HG03175 (cell line): ENCODE measurements around the gene LRRC45.
"Not testable (repeated sequence)": the region's sequence is repeated elsewhere in the genome, so short reads cannot be mapped to it uniquely, and the experiment has no call there.

Experiments
- ATAC-seq: cut with Tn5 transposase; IDR thresholded peaks from one replicate; pipeline ENCODE4 v1.9.1; 2021; ENCODE audit warnings: mild to moderate bottlenecking, moderate library complexity; ENCODE audit not compliant: unreplicated experiment

Gene LRRC45

DNA sequence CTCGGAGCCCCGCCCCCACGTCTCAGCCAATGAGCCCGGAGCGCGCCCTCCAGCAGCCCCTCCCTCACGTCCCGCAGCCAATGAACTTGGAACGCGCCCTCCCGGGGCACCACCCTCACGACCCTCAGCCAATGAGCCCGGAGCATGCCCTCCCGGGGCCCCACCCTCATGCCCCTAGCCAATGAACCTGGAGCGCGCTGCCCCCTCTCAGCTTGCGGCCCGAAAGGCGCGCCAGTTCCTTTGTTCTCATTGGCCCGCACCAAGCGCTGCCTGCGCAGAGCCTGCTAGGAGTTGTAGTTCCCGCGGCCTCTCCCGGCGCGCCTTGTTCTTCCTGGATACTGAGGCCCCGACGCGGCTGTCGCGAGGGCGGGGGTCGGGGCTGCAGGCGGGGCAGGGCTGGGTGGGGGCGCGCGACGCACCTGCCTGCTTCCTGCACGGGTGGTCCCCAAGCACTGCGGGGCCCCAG is at the start of gene LRRC45:
TSS of gene LRRC45 (plus strand) at position 325 of the 466 bp plus-strand sequence. CDS start 339 bp downstream, outside the sequence.
- ATAC-seq: peak; percentile 91

DNA sequence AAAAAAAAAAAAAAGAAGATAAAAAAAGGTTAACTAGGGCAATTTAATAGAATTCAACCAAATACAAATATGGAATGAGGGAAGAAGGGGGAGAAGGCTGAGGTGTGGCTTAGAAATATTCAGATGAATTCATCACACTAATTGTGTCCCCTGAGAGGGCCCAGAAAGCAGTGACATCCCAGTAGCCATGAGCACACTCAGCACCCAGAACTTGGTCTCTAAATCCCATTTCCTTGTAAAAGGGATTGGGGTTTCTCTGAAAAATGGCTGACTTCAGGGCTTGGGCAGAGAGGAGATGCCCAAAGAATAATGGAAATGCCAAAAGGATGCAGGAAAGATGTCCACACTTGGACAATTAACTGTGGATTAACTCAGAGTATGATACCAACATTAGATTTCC is 49.7 kb upstream of the LRRC45 start:
- ATAC-seq: no peak

DNA sequence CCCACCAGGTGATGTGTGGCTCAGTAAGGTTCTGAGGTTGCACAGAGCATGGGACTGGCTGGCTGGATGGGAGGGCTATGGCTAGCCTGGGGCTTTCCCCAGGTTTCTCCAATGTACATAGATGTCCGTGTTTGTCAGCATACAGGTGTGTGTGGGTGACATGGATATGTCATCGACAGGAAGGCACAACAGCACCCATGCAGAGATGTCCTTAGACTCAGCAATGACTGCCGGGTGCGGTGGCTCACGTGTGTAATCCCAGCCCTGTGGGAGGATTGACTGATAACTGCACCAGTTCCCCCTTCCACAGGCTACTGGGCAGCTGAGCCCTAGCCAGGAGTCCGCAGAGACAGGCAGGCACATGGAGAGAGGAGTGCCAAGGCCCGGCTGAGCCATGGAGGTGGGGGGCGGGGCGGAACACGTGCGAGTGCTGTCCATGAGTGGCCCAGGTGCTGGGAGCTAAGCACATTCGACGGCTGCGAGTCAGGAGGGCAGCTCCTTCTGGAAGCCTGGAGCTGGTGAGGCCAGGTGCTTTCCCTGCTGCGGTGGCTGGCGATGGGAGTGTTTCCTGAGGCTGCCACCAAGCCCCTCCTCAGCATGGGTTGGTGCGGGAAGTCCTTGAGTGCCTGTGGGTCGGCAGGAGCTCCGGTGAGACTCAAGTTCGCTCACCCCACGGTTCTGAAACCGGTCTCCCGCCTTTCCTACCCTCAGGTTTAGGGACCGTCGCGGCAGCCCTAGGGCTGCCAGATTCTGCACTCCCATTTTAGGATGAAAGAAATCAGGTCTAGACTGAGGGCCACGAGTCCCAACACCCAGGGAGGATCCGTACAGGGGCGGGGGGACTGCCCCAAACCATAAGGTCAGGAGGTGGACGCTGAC is 46.5 kb upstream of the LRRC45 start:
- ATAC-seq: peak; percentile 11

DNA sequence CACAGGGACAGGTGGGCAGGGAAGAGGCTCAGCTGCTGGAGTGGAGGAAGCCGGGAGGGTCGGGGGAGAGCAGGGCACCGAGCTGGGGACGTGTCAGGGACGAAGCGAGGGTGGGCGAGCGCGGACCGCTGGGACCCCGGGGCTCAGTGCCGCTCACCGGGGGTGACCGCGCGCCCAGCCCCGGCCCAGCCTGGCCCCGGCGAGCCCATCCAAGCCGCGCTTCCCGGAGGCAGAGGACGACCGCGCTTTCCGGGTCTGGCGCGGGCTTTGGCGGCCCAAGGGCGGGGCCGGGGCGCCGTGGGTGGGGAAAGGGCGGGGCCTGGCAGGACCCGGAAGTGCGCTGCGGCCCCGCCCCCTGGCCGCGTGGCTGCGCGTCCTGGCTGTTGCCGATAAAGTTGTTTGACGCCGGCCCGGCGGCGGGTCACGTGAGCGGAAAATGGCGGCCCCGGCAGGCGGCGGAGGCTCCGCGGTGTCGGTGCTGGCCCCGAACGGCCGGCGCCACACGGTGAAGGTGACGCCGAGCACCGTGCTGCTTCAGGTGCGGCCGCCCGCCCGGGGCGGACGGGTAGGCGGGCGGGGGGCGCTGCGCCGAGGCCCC is 45.8 kb upstream of the LRRC45 start, which contains the start of gene ASPSCR1:
TSS of gene ASPSCR1 (plus strand) at position 419 of the 598 bp plus-strand sequence. CDS start at position 437, 18 bp downstream.
- peak; percentile 75 for ATAC-seq

DNA sequence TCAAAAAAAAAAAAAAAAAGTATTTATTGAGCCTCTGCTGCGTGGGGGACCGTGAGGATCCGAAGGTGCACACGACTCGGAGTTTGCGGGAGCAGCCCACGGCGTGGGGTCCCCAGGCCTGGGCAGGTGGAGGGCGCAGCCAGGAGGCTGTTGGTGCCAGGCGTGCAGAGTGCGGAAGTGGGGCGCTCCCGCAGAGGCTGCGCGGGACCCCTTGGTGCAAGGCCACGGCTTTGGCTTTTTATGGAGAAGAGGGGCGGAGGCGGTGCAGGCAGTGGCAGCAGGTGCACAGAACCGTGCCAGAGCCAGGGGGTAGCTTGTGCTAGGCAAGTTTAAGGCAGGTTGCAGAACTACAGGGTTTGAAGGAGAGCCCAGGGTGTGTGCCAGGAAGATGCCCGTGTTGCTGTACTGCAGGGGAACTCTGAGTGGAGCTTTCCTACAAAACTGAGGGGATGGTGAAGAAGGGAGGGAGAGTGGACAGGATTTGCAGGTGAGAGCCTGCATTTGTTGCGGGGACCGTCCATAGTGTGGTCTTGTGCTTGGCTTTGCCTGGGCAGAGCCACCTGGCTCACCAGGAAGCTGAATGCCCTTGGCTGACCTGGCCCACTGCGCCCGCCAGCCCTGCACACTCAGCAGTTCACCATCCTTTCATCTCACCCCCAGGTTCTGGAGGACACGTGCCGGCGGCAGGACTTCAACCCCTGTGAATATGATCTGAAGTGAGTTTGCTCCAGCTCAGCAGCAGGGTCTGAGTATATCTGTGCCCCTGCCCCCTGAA is 44.4 kb upstream of the LRRC45 start:
- no peak for ATAC-seq

DNA sequence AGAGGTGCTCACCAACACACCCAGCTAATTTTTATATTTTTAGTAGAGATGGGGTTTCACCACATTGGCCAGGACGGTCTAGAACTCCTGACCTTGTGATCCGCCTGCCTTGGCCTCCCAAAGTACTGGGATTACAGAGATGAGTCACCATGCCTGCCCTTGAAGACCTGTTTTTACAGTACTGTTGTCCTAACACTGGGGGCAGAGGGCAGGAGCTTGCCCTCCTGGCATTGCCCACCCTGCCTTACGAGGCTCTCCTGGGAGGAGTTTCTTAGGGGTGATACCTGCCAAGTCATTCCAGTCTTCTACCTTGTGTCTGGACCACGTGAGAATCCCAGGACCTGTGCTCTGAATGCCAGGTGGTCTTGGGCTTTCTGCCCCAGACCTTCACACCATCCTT is 43.0 kb upstream of the LRRC45 start:
- no peak for ATAC-seq

DNA sequence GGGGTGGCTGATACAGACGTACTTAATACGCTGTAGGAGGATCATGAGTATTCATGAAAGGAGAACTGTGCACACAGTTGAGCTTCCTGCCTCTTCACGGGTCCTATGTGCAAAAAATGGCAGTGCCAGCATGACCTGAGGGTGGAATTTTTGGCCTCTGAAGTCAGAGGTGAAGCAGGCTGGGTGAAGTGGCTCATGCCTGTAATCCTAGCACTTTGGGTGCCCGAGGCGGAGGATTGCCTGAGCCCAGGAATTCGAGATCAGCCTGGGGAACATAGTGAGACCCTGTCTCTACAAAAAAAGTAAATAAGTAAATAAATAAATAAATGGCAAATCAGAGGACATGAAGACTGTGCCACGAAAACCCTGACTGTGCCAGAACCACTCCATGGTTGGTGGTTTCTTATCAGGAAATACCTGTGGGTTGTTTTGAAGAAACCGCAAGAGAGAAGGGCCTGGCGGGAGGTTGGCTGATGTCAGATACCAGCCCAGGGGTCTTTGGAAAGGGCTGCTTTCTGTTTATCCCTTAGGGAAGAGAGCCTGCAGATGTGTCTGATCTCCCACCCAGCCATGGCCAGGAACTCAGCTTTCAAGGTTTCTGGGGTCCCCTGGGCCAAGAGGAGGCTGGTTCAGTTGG is 42.3 kb upstream of the LRRC45 start:
- ATAC-seq: no peak

DNA sequence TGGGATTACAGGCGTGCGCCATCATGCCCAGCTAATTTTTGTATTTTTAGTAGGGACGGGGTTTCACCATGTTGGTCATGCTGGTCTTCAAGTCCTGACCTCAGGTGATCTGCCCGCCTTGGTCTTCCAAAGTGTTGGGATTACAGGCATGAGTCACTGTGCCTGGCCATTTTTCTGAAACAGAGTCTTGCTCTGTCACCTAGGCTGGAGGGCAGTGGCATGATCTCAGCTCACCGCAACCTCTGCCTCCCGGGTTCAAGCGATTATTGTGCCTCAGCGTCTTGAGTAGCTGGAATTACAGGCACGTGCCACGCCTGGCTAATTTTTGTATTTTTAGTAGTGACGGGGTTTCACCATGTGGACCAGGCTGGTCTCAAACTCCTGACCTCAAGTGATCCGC is 41.6 kb upstream of the LRRC45 start:
- ATAC-seq: not testable (repeated sequence)

DNA sequence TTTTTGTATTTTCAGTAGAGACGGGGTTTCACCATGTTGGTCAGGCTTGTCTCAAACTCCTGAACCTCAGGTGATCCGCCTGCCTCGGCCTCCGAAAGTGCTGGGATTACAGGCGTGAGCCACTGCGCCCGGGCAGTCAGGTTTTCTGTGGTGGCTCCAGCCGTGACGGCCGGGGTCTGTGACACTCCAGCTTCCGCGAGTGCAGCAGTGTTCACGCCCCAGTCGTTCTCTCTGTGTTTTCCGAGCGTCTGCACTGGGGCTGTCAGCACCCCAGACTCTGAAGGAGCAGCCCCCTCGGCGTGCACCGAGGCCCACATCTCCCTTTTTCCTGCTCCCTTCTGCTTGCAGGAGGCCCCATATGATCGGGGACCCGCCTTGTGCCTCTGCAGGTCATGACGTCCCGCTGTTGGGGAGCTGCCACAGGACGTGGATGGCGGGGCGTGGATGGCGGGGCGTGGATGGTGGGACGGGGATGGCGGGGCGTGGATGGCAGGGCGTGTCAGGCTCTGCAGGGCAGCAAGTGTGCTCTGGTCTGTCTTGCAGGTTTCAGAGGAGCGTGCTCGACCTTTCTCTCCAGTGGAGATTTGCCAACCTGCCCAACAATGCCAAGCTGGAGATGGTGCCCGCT is 40.0 kb upstream of the LRRC45 start:
- ATAC-seq: no peak

DNA sequence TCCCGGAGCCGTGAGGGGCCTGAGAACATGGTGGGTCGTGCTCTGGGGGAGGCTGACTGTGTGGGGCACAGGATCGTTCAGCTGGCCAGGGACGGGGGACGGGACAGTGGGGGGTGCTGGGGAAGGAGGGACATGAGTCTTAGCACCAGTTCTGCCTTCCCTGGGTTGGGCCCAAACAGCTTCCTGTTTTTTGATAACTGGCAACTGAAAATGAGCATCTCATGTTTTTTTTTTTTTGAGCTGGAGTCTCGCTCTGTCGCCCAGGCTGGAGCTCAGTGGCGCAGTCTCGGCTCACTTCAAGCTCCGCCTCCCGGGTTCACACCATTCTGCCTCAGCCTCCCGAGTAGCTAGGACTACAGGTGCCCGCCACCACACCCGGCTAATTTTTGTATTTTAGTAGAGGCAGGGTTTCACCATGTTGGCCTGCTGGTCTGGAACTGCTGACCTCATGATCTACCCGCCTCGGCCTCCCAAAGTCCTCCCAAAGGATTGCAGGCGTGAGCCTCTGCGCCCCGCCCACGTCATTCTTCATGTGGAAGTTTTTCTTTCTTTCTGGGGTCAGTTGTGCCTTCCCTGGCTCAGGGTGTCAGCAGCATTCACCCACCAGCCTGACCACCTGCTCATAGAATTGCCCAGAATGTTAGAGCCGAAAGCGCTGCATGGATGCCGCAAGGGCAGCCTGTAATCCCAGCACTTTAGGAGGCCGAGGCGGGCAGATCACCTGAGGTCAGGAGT is 39.3 kb upstream of the LRRC45 start:
- ATAC-seq: no peak

DNA sequence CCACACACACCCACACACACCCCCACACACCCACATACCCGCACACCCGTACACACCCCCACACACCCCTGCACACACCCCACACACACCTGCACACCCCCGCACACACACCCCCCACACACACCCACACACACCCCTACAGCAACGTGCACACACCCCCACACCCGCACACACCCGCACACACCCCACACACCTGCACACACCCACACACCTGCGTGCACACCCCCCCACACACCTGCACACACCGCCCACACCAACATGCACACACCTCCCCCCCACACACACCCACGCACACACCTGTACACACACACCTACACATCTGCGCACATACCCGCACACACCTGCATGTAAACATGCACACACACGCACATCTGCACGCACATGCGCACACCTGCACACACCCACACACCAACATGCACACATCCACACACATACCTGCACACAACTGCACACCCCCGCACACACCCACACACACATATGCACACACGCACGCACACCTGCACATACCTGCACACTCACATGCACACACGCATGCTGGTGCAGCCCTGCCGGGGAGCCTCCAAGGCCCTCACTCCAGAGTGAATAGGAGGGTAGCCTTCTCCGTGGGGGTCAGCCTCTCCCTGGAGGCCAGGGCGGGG is 38.2 kb upstream of the LRRC45 start:
- ATAC-seq: no peak

DNA sequence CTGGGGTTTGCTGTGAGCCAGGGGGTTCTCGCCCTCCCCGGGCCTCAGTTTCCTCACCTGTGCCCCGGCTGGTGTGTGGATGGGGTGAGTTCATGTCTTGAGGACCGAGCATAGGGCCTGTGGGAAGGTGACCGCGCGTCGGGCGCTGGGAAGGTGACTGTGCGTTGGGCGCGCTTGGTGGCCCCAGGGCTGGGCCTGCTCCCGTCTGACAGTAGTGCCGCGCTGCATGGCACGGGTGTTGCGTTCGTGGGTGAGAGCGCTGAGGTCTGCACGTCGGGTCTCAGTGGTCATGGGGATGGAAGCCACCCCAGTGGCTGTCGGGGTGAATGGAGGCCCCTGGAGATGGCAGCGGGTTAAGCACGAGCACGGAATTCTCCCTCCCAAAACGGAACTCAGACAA is 36.5 kb upstream of the LRRC45 start:
- ATAC-seq: no peak

DNA sequence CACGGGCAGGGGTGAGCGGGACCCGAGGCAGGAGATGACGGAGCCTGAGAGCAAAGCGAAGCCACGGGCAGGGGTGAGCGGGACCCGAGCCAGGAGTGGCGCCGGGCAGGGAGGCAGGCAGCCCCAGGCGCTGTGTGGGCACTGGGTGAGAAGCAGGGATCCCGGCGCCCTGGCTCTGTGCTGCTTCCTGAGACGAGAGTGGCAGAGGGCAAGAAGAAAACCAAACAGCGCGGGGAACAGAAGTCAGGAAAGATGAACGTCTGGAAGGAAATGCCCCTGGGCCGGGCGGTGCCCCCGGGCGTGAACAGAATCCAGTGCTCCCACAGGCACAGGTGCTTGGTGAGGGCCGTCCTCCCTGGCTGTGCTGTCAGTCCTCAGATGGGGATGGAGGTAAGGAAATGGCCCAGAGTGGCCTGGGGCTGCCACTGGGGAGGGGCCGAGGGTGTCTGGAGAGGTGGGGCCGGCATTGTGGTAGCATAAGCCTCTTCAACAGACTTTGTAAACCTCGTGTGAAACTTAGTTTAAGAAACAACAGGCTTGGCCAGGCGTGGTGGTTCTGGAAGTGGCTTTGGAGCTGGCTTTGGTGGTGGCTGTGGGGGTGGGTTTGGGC is 35.8 kb upstream of the LRRC45 start:
- no peak for ATAC-seq

DNA sequence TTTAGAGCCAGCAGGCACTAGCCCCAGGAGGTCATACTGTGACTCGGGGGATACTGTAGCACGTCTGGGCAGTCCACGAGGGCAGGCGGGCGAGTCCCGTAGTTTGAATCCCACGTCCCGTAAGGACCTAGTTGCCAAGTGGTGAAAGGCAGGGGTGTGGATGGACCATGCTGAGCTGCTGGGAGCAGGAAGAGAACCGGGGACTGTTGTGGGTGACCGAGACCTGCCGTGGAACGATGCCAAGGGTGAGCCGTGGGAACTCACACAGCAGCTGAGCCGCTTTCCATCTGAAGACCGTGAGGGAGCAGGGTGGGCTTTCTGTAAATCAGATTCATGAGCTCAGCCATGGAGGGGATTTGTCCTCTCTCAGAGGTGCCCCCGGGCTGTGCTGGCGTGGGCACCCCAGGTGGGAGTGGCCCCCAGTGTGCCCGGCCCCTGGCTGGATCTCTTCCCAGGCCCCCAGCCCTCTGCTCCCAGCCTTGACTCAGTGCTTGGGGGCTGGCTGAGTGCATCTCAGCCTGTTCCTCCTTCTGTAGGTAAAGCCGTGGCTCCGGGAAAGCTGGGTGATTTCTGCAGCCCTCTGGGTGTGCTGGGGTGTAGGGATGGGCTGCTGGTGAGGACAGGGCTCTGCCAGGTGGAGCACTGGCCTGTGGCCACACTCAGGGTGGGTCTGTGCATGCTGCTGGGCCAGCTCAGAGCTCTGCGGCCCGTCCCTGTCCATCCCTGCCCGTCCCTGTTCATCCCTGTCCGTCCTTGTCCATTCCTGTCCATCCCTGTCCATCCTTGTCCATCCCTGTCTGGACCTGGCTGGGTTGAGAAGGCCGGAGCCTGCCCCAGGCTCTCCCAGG is 32.0 kb upstream of the LRRC45 start:
- no peak for ATAC-seq

DNA sequence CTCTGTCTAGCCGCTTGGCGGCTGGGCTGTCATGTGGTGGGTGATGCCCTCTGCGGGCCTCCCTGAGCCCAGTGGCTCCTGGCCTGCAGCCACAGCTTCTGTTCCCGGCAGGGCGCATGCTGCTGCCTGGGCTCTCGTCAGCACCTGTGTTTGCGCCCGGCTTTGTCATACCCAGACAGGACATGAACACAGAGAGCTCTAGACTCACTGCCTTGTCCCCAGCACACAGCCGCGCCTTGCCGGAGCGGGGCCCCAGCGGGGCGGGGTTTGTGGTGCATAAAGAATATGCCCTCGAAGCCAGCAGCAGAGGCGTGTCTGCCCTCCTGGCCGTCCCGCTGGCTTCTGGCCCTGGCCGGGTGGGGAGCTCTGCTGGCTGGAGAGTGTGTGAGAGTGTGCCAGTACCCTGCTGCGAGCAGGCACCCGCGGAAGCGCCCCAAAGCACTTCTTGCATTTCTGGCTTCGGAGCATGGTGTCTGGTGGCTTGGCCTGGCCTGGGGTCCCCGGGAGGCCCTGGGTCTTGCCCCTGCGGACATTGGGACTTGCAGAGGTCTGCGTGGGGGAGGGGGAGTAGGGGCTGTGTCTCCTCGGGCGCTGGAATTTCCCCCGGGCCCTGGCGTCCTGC is 31.3 kb upstream of the LRRC45 start:
- ATAC-seq: no peak

DNA sequence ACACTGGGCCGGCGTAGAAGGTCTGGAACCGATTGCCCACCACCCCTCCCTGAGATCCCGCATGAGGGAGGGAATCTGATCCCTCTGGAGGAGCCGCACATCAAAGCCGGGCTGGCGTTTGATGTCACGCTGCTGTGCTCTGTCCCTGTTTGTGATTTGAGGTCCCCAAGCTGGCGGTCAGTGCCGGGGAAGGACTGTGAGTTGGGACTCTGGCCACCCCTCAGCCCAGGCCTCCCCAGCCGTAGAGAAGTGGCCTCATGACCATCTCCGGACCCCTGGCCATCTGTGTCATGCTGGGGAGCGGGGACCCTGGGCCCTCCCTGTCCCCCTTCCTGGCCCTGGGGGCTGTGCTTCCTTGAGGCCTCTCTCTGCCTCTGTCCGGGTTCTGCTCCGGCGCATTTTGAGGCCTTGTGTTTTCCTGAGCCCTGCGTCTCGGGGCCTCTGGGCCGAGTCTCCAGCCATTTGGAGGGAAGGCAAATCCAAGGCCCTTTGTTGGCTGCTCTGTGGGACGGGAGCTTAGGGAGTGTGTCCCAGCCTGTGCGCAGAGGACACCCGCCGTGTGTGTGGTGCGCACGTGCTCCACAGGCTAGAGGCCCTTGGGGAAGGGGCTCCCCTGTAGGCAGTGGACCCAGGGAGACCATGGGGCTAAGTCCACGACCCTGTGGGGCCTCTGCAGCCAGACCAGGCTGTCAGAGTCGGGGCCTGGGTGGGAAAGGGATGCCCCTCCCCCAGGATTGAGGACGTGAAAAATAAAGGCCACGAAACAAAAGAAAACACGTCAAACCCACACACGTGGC is 30.6 kb upstream of the LRRC45 start:
- no peak for ATAC-seq
